Calu3 (cell line): ENCODE results near the gene CPE. TPM values are rescaled to one million over a fixed set of nuclear protein-coding genes. Genes with fewer than 3 reads are reported as not detected.

Experiments used
- BruUV-seq: library from RNA; stranded (reverse); fragments of 400-500 nt; replicated peaks from 2 replicates; lab custom pipeline; 2021; lab: Mats Ljungman, UMichigan
- CTCF ChIA-PET: fragments of 300-600 bp; sonication (Branson Sonifier 250); formaldehyde crosslinking; loops from one replicate; lab custom pipeline; 2022; ENCODE audit warnings: antibody characterized with exemption; lab: Charles Lee
- DNase-seq: peaks from one replicate; pipeline ENCODE4 v3.0.0; 2022
- H3K27ac Mint-ChIP-seq: one replicate; pipeline ENCODE4 v1.8.0; 2022; ENCODE audit warnings: mixed read lengths; ENCODE audit not compliant: unreplicated experiment
- H3K27me3 Mint-ChIP-seq: one replicate; pipeline ENCODE4 v1.8.0; 2022; ENCODE audit warnings: mixed read lengths; ENCODE audit not compliant: unreplicated experiment
- H3K36me3 Mint-ChIP-seq: one replicate; pipeline ENCODE4 v1.8.0; 2022; ENCODE audit warnings: mild to moderate bottlenecking, moderate library complexity, mixed read lengths; ENCODE audit not compliant: insufficient read depth, unreplicated experiment
- H3K4me1 Mint-ChIP-seq: one replicate; pipeline ENCODE4 v1.8.0; 2022; ENCODE audit warnings: mild to moderate bottlenecking, low read depth, mixed read lengths; ENCODE audit not compliant: unreplicated experiment
- H3K4me3 Mint-ChIP-seq: one replicate; pipeline ENCODE4 v1.8.0; 2022; ENCODE audit warnings: mild to moderate bottlenecking, low read depth, moderate library complexity, mixed read lengths; ENCODE audit not compliant: unreplicated experiment
- H3K9me3 Mint-ChIP-seq: one replicate; pipeline ENCODE4 v1.8.0; 2022; ENCODE audit warnings: low read depth, mixed read lengths; ENCODE audit not compliant: unreplicated experiment
- CTCF ChIP-seq: fragments of 200-600 bp; IDR thresholded peaks from one replicate; pipeline ENCODE4 v1.8.0; 2022; ENCODE audit warnings: antibody characterized with exemption; ENCODE audit not compliant: unreplicated experiment
- intact Hi-C: fragments of 100-400 bp; cut with micrococcal nuclease; formaldehyde crosslinking; loops from one replicate; pipeline ENCODE4 v1.10.0; 2022; ENCODE audit not compliant: unreplicated experiment
- total RNA-seq: library from RNA; stranded (reverse); gene quantifications from 2 replicates; pipeline ENCODE4 v1.2.3, GENCODE V29; 2022

The CPE gene
- total RNA-seq, 1 experiment from 2014 or later, result 4.7 TPM

- no TSS peak for BruUV-seq
- H3K36me3 Mint-ChIP-seq, result no peaks in the 10 kb centered on the region
- no peak for DNase-seq
- no peaks in the 10 kb centered on the region for H3K9me3 Mint-ChIP-seq
- intact Hi-C loops, result no loop called here
- CTCF ChIA-PET, result no interaction called here
- H3K27me3 Mint-ChIP-seq, result no peaks in the 10 kb centered on the region
- H3K27ac Mint-ChIP-seq, result no peak overlapping the region
- H3K4me3 Mint-ChIP-seq, result no peak overlapping the region
- H3K4me1 Mint-ChIP-seq, result peaks cover 15% of the 10 kb centered on the region
- no peak for TF ChIP-seq CTCF
Measured at GRCh38 chr4:165506849-165507248, 128.0 kb downstream of the CPE start.

- H3K27ac Mint-ChIP-seq, result no peak overlapping the region
- H3K36me3 Mint-ChIP-seq, result no peaks in the 10 kb centered on the region
- no peak for DNase-seq
Measured at GRCh38 chr4:165507381-165507780, 128.6 kb downstream of the CPE start.

GRCh38 chr4:165508372-165509120, 129.7 kb downstream of the CPE start:
- CTCF ChIA-PET, result no interaction called here
- TF ChIP-seq CTCF, result no peak
- no TSS peak for BruUV-seq
- intact Hi-C loops, result no loop called here
- Mint-ChIP-seq H3K27ac (no peak overlapping the region), H3K4me3 (no peak overlapping the region), H3K4me1 (peaks cover 3% of the 10 kb centered on the region), H3K9me3 (no peaks in the 10 kb centered on the region), H3K36me3 (no peaks in the 10 kb centered on the region), H3K27me3 (no peaks in the 10 kb centered on the region)
- no peak for DNase-seq

More at GRCh38 chr4:165507381-165507780, 128.6 kb downstream of the CPE start:
- H3K4me3 Mint-ChIP-seq, result no peak overlapping the region
- no peaks in the 10 kb centered on the region for H3K9me3 Mint-ChIP-seq
- no peaks in the 10 kb centered on the region for H3K27me3 Mint-ChIP-seq
- CTCF ChIA-PET, result no interaction called here
- BruUV-seq, result no TSS peak
- TF ChIP-seq CTCF, result no peak
- intact Hi-C loops, result no loop called here
- peaks cover 15% of the 10 kb centered on the region for H3K4me1 Mint-ChIP-seq

GRCh38 chr4:165512424-165512823, 133.6 kb downstream of the CPE start:
- no peak for DNase-seq
- Mint-ChIP-seq H3K27ac (no peak overlapping the region), H3K9me3 (no peaks in the 10 kb centered on the region), H3K36me3 (no peaks in the 10 kb centered on the region), H3K4me1 (no peaks in the 10 kb centered on the region), H3K27me3 (no peaks in the 10 kb centered on the region), H3K4me3 (no peak overlapping the region)
- no peak for TF ChIP-seq CTCF
- CTCF ChIA-PET, result no interaction called here
- BruUV-seq, result no TSS peak
- intact Hi-C loops, result no loop called here
